ENCODE measurements around the gene SEPHS2.
"Not testable (repeated sequence)": the region's sequence is repeated elsewhere in the genome, so short reads cannot be mapped to it uniquely, and the experiment has no call there.

The SEPHS2 gene

GRCh38 chr16:30445408-30446202 is at the start of gene SEPHS2:
Gene SEPHS2 (minus strand): TSS chr16:30445874. CDS start chr16:30445727, 147 bp downstream.
- DNase-seq = peak; percentile 96

- DNase-seq = no peak
Measured at GRCh38 chr16:30494709-30495108, 49.0 kb upstream of the SEPHS2 start.

- DNase-seq = no peak
Measured at GRCh38 chr16:30493941-30494488, 48.3 kb upstream of the SEPHS2 start.

- no peak for DNase-seq
Measured at GRCh38 chr16:30491744-30492308, 46.2 kb upstream of the SEPHS2 start.

- no peak for DNase-seq
Measured at GRCh38 chr16:30491229-30491628, 45.6 kb upstream of the SEPHS2 start.

GRCh38 chr16:30490210-30490609 is 44.5 kb upstream of the SEPHS2 start:
- DNase-seq = no peak

GRCh38 chr16:30488764-30489605 is 43.3 kb upstream of the SEPHS2 start:
- DNase-seq = no peak

GRCh38 chr16:30485818-30486436 is 40.3 kb upstream of the SEPHS2 start:
- DNase-seq = no peak

GRCh38 chr16:30484887-30485286 is 39.2 kb upstream of the SEPHS2 start:
- no peak for DNase-seq

GRCh38 chr16:30482366-30482765 is 36.7 kb upstream of the SEPHS2 start:
- DNase-seq = no peak

- DNase-seq = no peak
Measured at GRCh38 chr16:30481381-30481780, 35.7 kb upstream of the SEPHS2 start.

- DNase-seq = no peak
Measured at GRCh38 chr16:30478766-30479478, 33.2 kb upstream of the SEPHS2 start.

GRCh38 chr16:30477773-30478172 is 32.1 kb upstream of the SEPHS2 start:
- DNase-seq = not testable (repeated sequence)

- no peak for DNase-seq
Measured at GRCh38 chr16:30476991-30477390, 31.3 kb upstream of the SEPHS2 start.

- DNase-seq = no peak
Measured at GRCh38 chr16:30474684-30475083, 29.0 kb upstream of the SEPHS2 start.

- DNase-seq = no peak
Measured at GRCh38 chr16:30474074-30474452, 28.4 kb upstream of the SEPHS2 start.

- no peak for DNase-seq
Measured at GRCh38 chr16:30473231-30474073, 27.8 kb upstream of the SEPHS2 start.

GRCh38 chr16:30472328-30472942 is 26.8 kb upstream of the SEPHS2 start, which contains the start of gene ITGAL:
Gene ITGAL (plus strand): TSS chr16:30472742. CDS start chr16:30472838, 96 bp downstream.
- DNase-seq = no peak

- DNase-seq = no peak
Measured at GRCh38 chr16:30470632-30470995, 24.9 kb upstream of the SEPHS2 start.

- no peak for DNase-seq
Measured at GRCh38 chr16:30470170-30470512, 24.5 kb upstream of the SEPHS2 start.

- no peak for DNase-seq
Measured at GRCh38 chr16:30464078-30464477, 18.4 kb upstream of the SEPHS2 start.
